CD4-positive, alpha-beta memory T cell (primary cell): ENCODE results near the gene SEMA4C. TPM values are rescaled to one million over a fixed set of nuclear protein-coding genes. Genes with fewer than 3 reads are reported as not detected.
A peak's percentile ranks its signal among the peaks of the same experiment; 100 is the strongest.

Experiments used
- CTCF ChIA-PET: fragments of 350-600 bp; sonication (Branson Sonifier 250); formaldehyde crosslinking; loops from one replicate; lab custom pipeline; 2021; ENCODE audit warnings: inconsistent platforms; ENCODE audit not compliant: partially characterized antibody; lab: Charles Lee
- POLR2A ChIA-PET: fragments of 350-600 bp; sonication (Branson Sonifier 250); formaldehyde crosslinking; loops from one replicate; lab custom pipeline; 2021; ENCODE audit not compliant: partially characterized antibody; lab: Charles Lee
- DNase-seq, 5 donors: peaks; one replicate each; pipeline versions ENCODE4 v3.0.0 to v3.0.0-alpha.2; 2020 to 2022; ENCODE audit warnings: mixed read lengths in 1 of 5
- H3K27ac ChIP-seq: one replicate; pipeline ENCODE4 v1.7.0; 2013; ENCODE audit warnings: low read depth, low read length
- H3K27me3 ChIP-seq: 2 replicates; pipeline ENCODE4 v1.7.0; 2013; ENCODE audit warnings: mild to moderate bottlenecking, low read length, moderate library complexity; ENCODE audit not compliant: insufficient read depth
- H3K36me3 ChIP-seq: 2 replicates; pipeline ENCODE4 v1.7.0; 2013; ENCODE audit warnings: mild to moderate bottlenecking, low read length, moderate library complexity; ENCODE audit not compliant: insufficient read depth
- H3K4me1 ChIP-seq: 2 replicates; pipeline ENCODE4 v1.7.0; 2013; ENCODE audit warnings: mild to moderate bottlenecking, low read length, moderate library complexity; ENCODE audit not compliant: insufficient read depth
- H3K4me3 ChIP-seq, 2 donors: one replicate each; pipeline ENCODE4 v1.7.0; 2013; ENCODE audit warnings: low read length in 2 of 2, mild to moderate bottlenecking in 1 of 2
- H3K9me3 ChIP-seq, 2 donors: one replicate each; pipeline ENCODE4 v1.7.0; 2013; ENCODE audit warnings: low read length in 2 of 2, control low read depth in 1 of 2; ENCODE audit not compliant: control insufficient read depth in 1 of 2
- H3K27ac Mint-ChIP-seq, 7 donors: one replicate each; pipeline ENCODE4 v1.8.0; 2020 to 2021; ENCODE audit warnings: mixed read lengths in 7 of 7, mild to moderate bottlenecking in 6 of 7, inconsistent platforms in 3 of 7, moderate library complexity in 3 of 7
- H3K27me3 Mint-ChIP-seq, 2 donors: one replicate each; pipeline ENCODE4 v1.8.0; 2020 to 2021; ENCODE audit warnings: mixed read lengths in 2 of 2
- H3K36me3 Mint-ChIP-seq, 2 donors: one replicate each; pipeline ENCODE4 v1.8.0; 2020 to 2021; ENCODE audit warnings: mixed read lengths in 2 of 2, inconsistent platforms in 1 of 2, mild to moderate bottlenecking in 1 of 2
- H3K4me1 Mint-ChIP-seq, 4 donors: one replicate each; pipeline ENCODE4 v1.8.0; 2020 to 2021; ENCODE audit warnings: mixed read lengths in 4 of 4, mild to moderate bottlenecking in 1 of 4
- H3K4me3 Mint-ChIP-seq, 8 donors: one replicate each; pipeline ENCODE4 v1.8.0; 2020 to 2021; ENCODE audit warnings: mixed read lengths in 8 of 8, mild to moderate bottlenecking in 7 of 8, moderate library complexity in 6 of 8, inconsistent platforms in 3 of 8
- H3K9me3 Mint-ChIP-seq, 8 donors: one replicate each; pipeline ENCODE4 v1.8.0; 2020 to 2021; ENCODE audit warnings: mixed read lengths in 8 of 8, mild to moderate bottlenecking in 5 of 8, inconsistent platforms in 3 of 8, moderate library complexity in 1 of 8
- intact Hi-C: fragments of 100-400 bp; cut with micrococcal nuclease; formaldehyde crosslinking; loops from one replicate; pipeline ENCODE4 v1.15.1; 2023
- polyA plus RNA-seq, 2 donors: library from polyadenylated mRNA; unstranded; fragments of 300-500 nt; fragmentation: Illumina TruSeq; gene quantifications; one replicate each; pipeline ENCODE4 v1.2.3, GENCODE V29; 2021
- total RNA-seq, 2 experiments: library from RNA; stranded (reverse); gene quantifications; one replicate each; pipeline ENCODE4 v1.2.3, GENCODE V29; 2021

Gene SEMA4C
- total and polyA plus RNA-seq, 4 experiments from 2014 or later, result 2.3 to 77.0 (median 40.4) TPM

- H3K27me3 Mint-ChIP-seq, result no peaks in the 10 kb centered on the region
These were observed 2.7 kb downstream of the SEMA4C start for GRCh38 chr2:96866986-96867755.

DNA sequence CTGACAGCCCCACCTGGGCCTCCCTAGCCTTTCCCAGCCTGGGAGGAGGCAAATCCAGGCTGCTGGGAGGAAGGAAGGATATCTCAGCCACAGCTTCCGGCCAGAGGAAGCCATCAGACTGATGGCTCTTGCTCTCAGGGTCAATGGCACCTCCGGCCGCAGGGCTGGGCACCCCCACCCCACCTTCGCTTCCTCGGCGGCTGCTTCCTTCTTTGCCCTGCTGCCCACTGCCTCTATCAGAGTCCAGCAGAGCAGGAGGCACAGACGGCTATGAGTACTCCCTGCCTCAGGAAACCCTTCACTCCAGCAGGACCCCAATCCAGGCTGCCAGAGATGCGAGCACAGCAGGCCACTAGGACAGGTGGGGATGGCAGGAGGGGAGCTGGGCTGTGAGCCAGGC, 3.3 kb downstream of the SEMA4C start:
- H3K27me3 ChIP-seq, result no peaks in the 10 kb centered on the region
- no peak overlapping the region for H3K4me3 ChIP-seq
- ChIA-PET POLR2A (interaction anchor here (0.6 to 9.8 kb wide), 9 partner anchors 8 to 96 kb away, joined by 4 to 161 read pairs (median 28); partner anchors contain the start of genes ANKRD39 and CNNM3), CTCF (interaction anchor here (1.4 to 16.0 kb wide), 3 partner anchors 7 to 81 kb away, joined by 3 to 624 read pairs (median 71); partner anchors contain the start of gene ANKRD39)
- peaks cover 33% of the 10 kb centered on the region for H3K4me1 ChIP-seq
- intact Hi-C loops, result no loop called here
- peaks cover 50% of the 10 kb centered on the region for H3K36me3 ChIP-seq
- Mint-ChIP-seq H3K9me3 (no peaks in the 10 kb centered on the region), H3K4me1 (peaks cover 25 to 53% (median 33%) of the 10 kb centered on the region in 4 donors), H3K36me3 (peaks cover 17 to 55% of the 10 kb centered on the region in 2 donors), H3K27ac (peak overlapping the region in 5 of 7 donors; percentile 22 to 93 (median 91)), H3K27me3 (no peaks in the 10 kb centered on the region), H3K4me3 (peak overlapping the region in 7 of 8 donors; percentile 4 to 91 (median 87))
- no peaks in the 10 kb centered on the region for H3K9me3 ChIP-seq
- no peak overlapping the region for H3K27ac ChIP-seq
- no peak for DNase-seq

More at GRCh38 chr2:96866986-96867755, 2.7 kb downstream of the SEMA4C start:
- H3K4me3 Mint-ChIP-seq, result peak overlapping the region; percentile 69 to 91 (median 88)
- H3K4me1 Mint-ChIP-seq, result peaks cover 24 to 48% (median 35%) of the 10 kb centered on the region in 4 donors
- Histone ChIP-seq H3K4me1 (peaks cover 33% of the 10 kb centered on the region), H3K27me3 (no peaks in the 10 kb centered on the region), H3K27ac (peak overlapping the region; percentile 68), H3K36me3 (peaks cover 44% of the 10 kb centered on the region), H3K9me3 (no peaks in the 10 kb centered on the region), H3K4me3 (peak overlapping the region in 1 of 2 donors; percentile 47)
- peaks cover 14 to 49% of the 10 kb centered on the region in 2 donors for H3K36me3 Mint-ChIP-seq
- no peaks in the 10 kb centered on the region for H3K9me3 Mint-ChIP-seq
- intact Hi-C loops, result no loop called here
- POLR2A ChIA-PET, result interaction anchor here (0.6 to 9.8 kb wide), 13 partner anchors 8 to 329 kb away, joined by 3 to 161 read pairs (median 11); partner anchors contain the start of genes ANKRD39, ARID5A and CNNM3
- DNase-seq, result no peak
- CTCF ChIA-PET, result interaction anchor here (1.4 to 16.0 kb wide), 4 partner anchors 8 to 81 kb away, joined by 3 to 624 read pairs (median 40); partner anchors contain the start of gene ANKRD39
- peak overlapping the region; percentile 79 to 94 (median 91) for H3K27ac Mint-ChIP-seq

DNA sequence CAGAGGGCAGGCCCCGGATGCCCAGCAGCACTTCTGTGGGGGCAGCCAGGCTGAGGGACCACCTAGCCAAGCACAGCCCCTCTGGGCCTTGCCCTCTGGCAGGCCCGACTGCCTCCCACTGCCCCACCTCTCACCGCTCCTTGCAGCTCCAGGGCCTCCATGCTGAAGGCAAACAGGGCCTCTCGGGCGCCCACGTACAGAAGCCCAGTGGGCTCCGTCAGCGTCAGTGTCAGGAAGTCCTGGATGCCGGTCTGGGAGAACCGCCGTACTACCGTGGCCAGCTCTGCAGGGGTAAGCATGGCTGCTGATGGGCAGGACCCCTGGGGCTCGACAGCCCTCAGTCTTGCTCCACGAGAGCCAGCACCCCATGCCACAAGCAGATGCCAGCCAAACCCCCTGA, 3.7 kb downstream of the SEMA4C start:
- Mint-ChIP-seq H3K27ac (peak overlapping the region in 5 of 7 donors; percentile 22 to 93 (median 69)), H3K27me3 (no peaks in the 10 kb centered on the region), H3K36me3 (peaks cover 17 to 59% of the 10 kb centered on the region in 2 donors), H3K4me3 (peak overlapping the region in 3 of 8 donors; percentile 4 to 49 (median 49)), H3K4me1 (peaks cover 24 to 52% (median 32%) of the 10 kb centered on the region in 4 donors), H3K9me3 (no peaks in the 10 kb centered on the region)
- no peak overlapping the region for H3K27ac ChIP-seq
- H3K4me1 ChIP-seq, result peaks cover 30% of the 10 kb centered on the region
- no peaks in the 10 kb centered on the region for H3K27me3 ChIP-seq
- H3K4me3 ChIP-seq, result no peak overlapping the region
- no peak for DNase-seq
- ChIA-PET POLR2A (interaction anchor here (1.5 to 9.8 kb wide), 7 partner anchors 7 to 329 kb away, joined by 3 to 161 read pairs (median 49); partner anchors contain the start of gene ANKRD39), CTCF (interaction anchor here (16.0 kb wide), 1 partner anchor 82 kb away, joined by 624 read pairs; no protein-coding TSS in a partner anchor)
- H3K9me3 ChIP-seq, result no peaks in the 10 kb centered on the region
- intact Hi-C loops, result no loop called here
- H3K36me3 ChIP-seq, result peaks cover 54% of the 10 kb centered on the region

DNA sequence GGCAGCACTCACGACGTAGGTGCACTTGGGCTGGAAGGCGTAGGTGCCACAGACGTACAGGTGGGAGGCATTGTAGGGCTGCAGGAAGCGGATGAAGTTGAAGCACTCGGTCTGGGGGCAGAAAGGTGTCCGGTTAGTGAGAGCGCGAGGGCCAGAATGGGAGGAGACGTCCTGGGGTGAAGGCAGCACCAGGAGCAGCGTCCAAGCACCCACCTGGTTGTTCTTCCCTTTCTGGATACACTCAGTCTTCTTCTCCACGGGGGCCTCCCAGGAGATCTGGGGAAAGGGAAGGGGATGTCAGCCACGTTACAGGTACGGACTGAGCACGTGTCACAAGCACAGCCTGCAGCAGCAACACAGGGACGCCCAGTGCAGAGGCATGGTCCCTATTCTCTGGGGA, 4.2 kb downstream of the SEMA4C start:
- H3K4me3 ChIP-seq, result no peak overlapping the region
- no peaks in the 10 kb centered on the region for H3K27me3 ChIP-seq
- Mint-ChIP-seq H3K4me1 (peaks cover 20 to 48% (median 27%) of the 10 kb centered on the region in 4 donors), H3K27ac (peak overlapping the region in 3 of 7 donors; percentile 41 to 70 (median 69)), H3K36me3 (peaks cover 17 to 57% of the 10 kb centered on the region in 2 donors), H3K4me3 (peak overlapping the region in 5 of 8 donors; percentile 26 to 49 (median 48)), H3K27me3 (no peaks in the 10 kb centered on the region), H3K9me3 (no peaks in the 10 kb centered on the region)
- ChIA-PET CTCF (interaction anchor here (0.5 to 16.0 kb wide), 2 partner anchors 62 to 82 kb away, joined by 3 to 624 read pairs; no protein-coding TSS in a partner anchor), POLR2A (interaction anchor here (0.7 to 10.0 kb wide), 6 partner anchors 7 to 328 kb away, joined by 3 to 194 read pairs (median 40); partner anchors contain the start of gene ANKRD39)
- peaks cover 54% of the 10 kb centered on the region for H3K36me3 ChIP-seq
- peaks cover 26% of the 10 kb centered on the region for H3K4me1 ChIP-seq
- no peak for DNase-seq
- no peak overlapping the region for H3K27ac ChIP-seq
- intact Hi-C loops, result no loop called here
- H3K9me3 ChIP-seq, result no peaks in the 10 kb centered on the region

- Histone ChIP-seq H3K27ac (no peak overlapping the region), H3K9me3 (no peaks in the 10 kb centered on the region), H3K27me3 (no peaks in the 10 kb centered on the region), H3K4me3 (no peak overlapping the region), H3K36me3 (peaks cover 58% of the 10 kb centered on the region), H3K4me1 (peaks cover 33% of the 10 kb centered on the region)
- POLR2A ChIA-PET, result interaction anchor here (0.7 to 10.0 kb wide), 6 partner anchors 15 to 327 kb away, joined by 3 to 194 read pairs (median 3); no protein-coding TSS in a partner anchor
- no peak overlapping the region for H3K27ac Mint-ChIP-seq
- peaks cover 21 to 55% (median 31%) of the 10 kb centered on the region in 4 donors for H3K4me1 Mint-ChIP-seq
- no peak overlapping the region for H3K4me3 Mint-ChIP-seq
- H3K9me3 Mint-ChIP-seq, result no peaks in the 10 kb centered on the region
- CTCF ChIA-PET, result interaction anchor here (1.1 to 16.0 kb wide), 2 partner anchors 83 to 97 kb away, joined by 3 to 624 read pairs; no protein-coding TSS in a partner anchor
- H3K27me3 Mint-ChIP-seq, result no peaks in the 10 kb centered on the region
- no peak for DNase-seq
- peaks cover 23 to 60% of the 10 kb centered on the region in 2 donors for H3K36me3 Mint-ChIP-seq
- intact Hi-C loops, result no loop called here
These were observed 5.4 kb downstream of the SEMA4C start for GRCh38 chr2:96864343-96865091.

DNA sequence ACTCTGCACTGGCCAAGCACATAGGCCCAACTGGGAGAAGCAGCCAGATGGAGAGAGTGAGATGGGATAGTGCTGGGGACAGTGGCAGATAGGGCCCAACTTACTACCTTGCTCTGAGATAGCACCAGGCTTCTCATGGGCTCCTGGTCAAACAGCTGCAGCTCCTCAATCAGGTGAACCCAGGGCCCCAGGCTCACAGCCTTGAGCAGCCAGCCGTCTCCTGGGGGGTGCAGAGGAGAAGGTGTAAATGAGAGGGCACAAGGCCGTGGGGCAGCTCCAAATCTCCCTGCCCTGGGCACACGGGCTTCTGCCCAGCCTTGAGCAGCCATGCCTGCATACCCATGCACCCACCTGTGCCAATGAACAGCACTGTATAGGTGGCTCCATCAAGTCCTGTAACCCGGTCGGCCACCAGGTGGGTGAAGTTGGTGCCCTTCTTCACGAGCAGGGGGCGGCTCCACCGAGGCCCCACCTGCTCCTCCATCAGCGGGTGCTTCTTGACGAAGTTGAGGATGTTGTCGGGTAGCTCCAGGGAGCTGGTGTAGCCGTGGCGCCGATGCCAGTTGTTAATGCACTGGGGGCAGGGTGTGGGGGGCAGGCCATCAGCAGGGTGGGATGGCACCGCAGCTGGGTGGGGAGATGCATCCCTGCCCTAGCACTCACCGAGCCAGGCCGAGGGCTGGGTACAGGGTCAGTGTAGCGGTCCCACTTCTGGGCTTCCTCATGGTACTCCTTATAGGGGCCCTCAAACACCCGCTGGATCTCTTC, 6.1 kb downstream of the SEMA4C start:
- CTCF ChIA-PET, result interaction anchor here (1.1 to 16.0 kb wide), 3 partner anchors 84 to 249 kb away, joined by 3 to 624 read pairs (median 8); partner anchors contain the start of gene ANKRD36
- no peaks in the 10 kb centered on the region for H3K27me3 Mint-ChIP-seq
- peaks cover 23 to 60% of the 10 kb centered on the region in 2 donors for H3K36me3 Mint-ChIP-seq
- Histone ChIP-seq H3K4me1 (peaks cover 40% of the 10 kb centered on the region), H3K27ac (no peak overlapping the region), H3K4me3 (no peak overlapping the region), H3K27me3 (no peaks in the 10 kb centered on the region), H3K9me3 (no peaks in the 10 kb centered on the region), H3K36me3 (peaks cover 58% of the 10 kb centered on the region)
- POLR2A ChIA-PET, result interaction anchor here (0.8 to 10.0 kb wide), 3 partner anchors 49 to 90 kb away, joined by 3 to 194 read pairs (median 3); no protein-coding TSS in a partner anchor
- H3K27ac Mint-ChIP-seq, result no peak overlapping the region
- no peak for DNase-seq
- no peaks in the 10 kb centered on the region for H3K9me3 Mint-ChIP-seq
- intact Hi-C loops, result no loop called here
- peak overlapping the region in 1 of 8 donors; percentile 15 for H3K4me3 Mint-ChIP-seq
- H3K4me1 Mint-ChIP-seq, result peaks cover 22 to 62% (median 35%) of the 10 kb centered on the region in 4 donors
